Measurements from ENCODE around the gene MMP10.

DNA sequence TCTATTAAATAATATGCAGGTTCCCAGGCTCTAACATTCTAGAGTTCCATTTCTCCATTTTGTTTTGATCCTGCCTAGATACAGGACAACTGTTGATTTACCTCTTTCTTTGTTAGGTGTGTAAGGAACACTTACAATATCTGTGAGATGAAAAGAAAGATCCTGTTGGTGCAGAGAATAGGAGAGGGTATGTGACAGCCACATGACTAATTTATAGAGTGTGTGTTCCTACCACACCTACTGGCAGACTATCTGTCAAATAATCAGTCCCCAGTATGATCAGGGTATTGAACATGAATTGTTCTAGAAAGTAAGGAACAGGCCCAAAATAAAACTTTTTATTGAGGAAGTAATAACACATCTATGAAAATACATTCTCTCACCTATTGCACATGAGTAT, 10.2 kb downstream of the MMP10 start:
- no peak for TF ChIP-seq EZH2 (IDR thresholded peaks at IDR 0.05; ENCODE audit: low read length)
- TF ChIP-seq CTCF (optimal IDR thresholded peaks at IDR 0.05 in 1 of 3, IDR thresholded peaks at IDR 0.05 in 1 of 3, conservative IDR thresholded peaks at IDR 0.05 in 1 of 3; ENCODE audit: extremely low read depth in 1 of 3, insufficient read depth in 2 of 3, low read length in 3 of 3): no peak
